Stimulated activated CD4-positive, alpha-beta T cell treated with anti-CD3 and anti-CD28 coated beads, Interleukin-2, amount 100 ng/mL, for 4 hours (primary cell): ENCODE measurements around the gene MRGPRF.

Experiments used
- DNase-seq: peaks from one replicate; pipeline ENCODE4 v3.0.0-alpha.2; 2020; ENCODE audit warnings: low read depth

Gene MRGPRF

DNA sequence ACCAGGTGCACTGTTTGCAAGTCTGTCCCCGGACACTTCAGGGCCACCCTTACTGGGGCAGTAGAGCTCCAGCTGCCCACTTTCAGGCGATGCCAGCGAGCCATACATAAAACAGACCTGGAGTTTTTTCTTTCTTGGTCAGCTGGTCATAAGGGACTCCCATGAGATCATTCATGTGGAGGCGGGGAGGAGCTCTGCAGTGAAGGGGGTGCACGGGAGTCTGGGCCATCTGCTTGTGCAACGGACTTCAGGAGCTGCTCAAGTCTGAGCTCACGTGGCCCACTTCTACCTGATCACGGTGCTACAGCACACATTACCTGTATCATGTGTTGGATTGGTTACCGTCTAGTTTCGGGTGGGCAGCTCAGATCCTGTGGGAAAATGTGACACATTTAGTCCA is 9.2 kb upstream of the MRGPRF start:
- DNase-seq, result no peak

DNA sequence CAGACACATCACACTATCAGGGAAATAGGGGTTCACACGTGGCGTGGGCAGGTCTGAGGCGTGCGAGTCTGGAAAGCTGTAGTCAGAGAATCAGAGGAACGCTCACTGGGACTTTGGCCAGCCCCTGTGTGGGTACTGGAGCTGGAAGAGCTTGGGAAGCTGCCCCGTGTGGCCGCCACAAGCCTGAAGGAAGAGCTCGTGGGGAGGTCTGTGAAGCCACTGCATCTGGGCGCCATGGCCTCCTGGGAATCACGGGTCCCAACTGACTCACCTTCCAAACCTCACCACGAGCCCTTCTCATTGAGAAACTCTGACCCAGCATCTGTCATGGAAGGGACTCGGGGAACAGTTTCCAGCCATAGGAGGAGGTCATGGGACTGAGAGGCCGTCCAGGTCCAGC is 5.9 kb upstream of the MRGPRF start:
- DNase-seq, result no peak

DNA sequence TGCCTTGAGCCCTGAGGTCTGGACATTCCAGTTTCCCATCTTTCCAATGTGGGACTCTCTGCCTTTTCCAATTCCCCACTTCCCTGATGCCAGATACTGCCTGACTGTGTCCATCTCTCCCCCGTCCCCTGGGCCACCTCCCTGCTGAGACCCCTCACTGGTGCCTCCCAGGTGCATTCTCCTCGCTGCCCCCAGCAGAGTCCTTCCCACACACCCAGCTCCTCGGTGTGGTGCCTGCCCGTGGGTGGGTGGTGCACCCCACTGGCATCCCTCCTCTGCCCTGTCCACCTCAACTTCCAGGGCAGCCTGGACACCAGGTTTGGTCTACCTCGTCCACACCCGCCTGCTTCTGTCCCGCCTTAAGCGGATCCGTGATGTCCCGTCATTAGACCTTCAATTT is 4.9 kb upstream of the MRGPRF start:
- no peak for DNase-seq

DNA sequence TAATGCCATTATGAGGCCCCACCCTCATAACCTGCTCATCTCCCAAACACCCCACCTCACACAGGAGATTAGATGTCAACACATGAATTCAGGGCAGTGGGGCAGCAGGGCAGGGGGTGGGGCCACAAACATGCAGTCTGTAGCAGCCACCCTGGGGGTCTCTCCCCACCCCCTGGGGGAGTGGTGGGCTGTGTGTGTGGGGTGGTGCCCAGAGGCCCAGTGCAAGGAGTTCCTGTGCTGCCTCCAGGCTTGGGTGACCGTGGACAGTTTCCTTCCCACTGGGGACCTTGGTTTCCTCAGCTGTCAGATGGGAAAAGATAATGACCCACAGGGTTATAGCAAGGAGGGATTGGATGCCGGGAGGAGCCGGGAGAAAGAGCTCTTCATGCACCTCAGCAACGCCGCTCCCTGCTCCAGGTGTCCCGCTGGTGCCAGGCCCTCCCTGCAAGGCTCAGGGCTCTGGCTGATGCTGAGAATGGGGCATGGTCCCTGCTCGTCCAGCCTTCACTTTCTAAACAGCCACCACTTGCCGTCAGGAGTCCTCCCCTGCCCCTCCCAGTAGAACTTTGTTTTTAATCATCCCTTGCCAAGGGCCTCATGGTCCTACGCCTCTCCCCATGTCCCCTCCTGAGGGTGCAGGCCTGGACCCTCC is 2.0 kb upstream of the MRGPRF start:
- no peak for DNase-seq

DNA sequence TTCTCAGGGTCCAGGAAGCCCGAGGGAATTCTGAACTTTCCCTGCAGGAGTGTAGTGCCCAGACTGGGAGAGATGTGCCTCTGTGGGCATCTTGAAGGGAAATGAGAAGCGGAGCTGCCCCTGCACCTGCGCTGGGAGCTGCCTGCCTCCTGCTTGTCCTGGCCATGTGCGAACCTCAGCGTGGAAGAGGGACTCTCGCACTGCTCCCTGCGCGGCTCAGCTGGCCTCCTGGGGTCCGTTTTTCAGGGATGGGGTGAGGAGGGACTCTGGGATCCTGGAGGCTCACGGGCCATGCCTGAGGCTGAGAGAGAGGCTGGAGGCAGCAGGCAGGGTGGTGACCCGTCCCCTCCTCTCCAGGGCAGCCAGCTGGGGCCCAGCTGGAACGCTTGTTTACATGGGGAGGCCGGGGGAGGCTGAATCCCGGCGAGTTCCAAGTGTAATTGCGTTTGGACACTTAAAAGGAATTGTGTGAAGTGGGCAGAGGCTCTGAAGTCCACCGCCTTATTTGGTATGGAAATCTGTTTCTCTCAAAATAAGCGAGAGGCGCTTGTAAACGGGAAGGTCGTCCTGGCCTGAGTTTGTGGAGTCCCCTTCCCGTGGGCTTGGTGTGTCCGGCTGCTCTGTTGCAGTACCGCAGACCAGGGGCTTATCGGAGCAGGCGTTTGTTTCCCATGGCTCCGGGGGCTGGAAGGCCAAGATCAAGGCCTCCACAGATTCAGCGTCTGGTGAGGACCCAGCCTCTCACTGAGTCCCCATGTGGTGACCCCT is 1.2 kb upstream of the MRGPRF start:
- DNase-seq, result no peak

DNA sequence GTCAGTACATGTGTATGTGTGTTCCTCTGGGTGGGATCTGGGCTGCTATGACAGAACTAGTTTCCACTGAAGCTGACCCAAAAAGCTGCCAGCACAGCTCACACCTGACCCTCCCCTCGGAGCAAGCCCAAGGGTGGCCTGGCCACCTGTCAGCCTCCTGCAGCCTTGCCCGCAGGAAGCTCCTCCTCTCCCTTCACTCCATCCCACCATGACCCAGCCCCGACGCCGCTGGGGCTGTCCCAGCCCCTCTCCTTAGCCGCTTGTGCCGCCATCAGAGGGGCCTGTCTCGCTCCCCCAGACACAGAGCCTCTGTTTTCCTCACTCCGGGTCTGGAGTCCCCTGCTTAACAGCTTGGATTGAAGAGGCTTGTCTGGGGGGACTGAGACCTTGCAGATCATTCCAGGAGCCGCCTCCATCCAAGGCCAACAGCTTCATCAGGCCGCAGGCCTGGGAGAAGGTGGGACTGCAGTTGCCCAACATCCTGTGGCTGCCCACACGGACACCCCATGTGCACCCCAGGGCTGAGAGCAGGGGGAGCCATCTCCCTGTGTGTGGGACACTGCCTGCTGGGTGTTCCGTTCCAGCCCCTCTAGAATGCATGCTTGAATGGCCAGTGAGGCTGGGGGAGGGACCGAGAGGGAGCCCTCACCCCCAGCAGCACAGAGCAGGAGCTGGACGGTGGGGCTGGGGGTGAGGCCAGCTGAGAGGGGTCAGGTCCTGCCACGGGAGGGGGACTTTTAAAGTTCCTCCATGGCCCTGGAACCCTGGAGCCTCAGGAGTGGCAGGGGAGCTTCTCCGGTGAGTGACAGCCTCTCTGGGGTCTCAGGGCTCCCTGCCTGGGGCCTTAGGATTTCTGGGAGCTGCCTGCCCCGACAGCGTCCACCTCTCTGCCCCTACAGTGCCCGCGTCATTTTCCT is 696 bp downstream of the MRGPRF start:
- DNase-seq, result no peak

DNA sequence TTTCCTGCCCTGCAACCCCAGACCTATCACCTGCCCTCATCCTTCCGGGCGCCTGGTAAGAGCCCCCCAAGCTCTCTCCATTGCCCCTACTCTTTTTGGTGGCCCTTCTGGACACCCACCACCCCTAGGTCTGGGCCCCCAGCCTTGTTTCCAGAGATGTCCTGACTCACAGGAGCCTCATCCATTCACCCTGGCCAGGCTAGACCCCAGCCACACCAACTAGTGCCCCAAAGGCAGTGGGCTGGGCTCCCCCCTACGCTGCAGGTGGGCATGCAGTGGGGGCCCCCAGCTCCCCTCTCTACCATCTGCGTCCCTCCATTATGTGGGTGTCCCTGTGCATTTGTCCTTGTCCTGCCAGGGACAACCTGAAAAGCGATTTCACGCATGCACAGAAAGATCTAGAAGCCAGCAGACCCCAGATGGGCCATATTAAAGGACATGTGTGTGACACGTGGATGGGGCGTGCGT is 1.4 kb downstream of the MRGPRF start:
- no peak for DNase-seq

DNA sequence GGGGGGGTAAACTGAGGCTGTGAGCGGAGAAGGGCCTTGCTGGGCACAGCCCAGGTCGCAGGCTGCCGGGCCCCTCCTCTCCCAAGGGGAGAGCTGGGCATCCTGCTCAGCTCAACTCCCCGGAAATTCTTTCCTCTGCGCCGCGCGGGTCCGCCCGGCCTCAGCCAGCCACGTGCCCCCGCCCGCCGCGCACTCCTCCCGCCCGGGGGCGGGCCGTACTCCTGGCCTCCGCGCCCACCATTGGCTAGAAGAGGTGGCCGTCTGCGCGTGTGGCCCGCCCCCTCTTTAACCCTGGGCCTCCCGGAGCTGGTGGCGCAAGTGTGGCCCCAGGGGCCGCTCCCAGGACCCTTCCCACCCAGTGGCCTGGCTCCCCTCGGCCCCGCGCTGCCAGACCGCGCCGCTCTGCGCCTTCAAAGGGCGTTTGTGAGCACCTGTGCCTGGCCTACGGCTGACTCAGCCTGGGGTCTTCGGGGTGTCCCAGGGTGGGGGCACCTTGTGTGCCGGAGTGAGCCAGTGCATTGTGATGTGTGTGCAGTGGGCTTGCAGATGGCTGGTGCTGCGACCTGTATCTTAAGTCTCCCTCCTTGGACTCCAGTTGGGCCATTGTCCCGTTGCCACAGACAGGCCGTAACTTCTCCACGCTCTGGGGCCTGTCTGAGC is 2.0 kb downstream of the MRGPRF start:
- DNase-seq, result peak; percentile 3

DNA sequence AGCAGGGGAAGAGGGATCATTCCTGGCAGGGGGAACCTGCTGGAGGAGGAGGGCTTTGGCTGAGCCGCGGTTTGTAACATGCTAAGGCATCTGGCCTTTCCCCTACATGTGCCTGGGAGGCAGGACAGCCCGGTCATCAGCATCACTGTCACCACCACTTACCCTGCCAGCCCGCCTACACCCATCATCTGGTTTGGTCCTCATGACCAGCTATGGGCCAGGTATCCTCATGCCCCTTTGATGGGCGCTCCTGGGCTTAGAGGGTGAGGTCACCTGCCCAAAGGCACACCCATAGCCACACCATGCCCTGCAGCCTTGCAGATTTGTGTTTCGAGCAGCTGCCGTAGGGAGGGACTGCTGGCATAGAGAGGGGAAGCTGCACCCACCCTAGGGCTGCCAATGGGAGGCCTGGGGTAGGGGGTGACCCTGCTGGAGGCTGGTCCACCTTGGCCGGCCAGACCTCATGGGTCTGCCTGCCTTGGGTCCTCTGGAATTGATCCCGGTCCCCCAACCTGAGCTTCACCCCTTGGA is 2.6 kb downstream of the MRGPRF start:
- no peak for DNase-seq

DNA sequence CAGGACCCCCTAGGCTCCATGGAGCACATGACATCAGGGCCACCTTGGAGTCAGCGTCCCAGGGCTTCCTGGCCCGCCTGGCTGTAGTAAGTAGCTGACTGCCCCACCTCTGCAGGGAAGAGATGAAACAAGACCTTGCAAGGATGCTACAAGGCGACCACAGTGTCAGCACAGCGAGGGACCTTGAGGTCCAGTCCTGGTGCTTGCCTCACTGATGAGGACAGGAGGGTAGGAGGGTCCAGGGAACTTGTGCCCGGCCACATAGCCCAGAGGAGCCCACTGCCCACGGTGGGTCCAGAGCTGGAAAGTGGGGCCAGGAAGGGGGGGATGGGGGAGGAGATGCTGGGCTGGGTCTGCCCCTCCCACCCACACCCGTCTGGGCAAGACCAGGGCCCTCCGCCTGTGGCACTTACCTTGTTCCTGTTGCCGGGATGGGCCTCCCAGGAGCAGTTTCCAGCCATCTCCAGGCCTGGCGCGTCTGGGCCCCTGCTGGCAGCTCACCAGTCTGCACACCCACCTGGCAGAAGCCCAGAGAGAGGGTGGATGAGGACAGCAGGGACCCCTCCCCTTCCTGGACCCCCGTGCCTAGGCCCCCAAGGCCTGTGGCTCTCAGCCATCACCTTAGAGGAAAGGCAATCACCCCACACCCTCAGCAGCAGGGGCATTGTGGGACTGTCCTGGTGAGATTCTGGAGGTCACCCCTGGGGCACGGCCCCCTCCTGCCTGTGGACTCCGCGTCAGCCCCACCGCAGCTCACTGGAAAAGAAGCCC is 3.4 kb downstream of the MRGPRF start:
- no peak for DNase-seq

DNA sequence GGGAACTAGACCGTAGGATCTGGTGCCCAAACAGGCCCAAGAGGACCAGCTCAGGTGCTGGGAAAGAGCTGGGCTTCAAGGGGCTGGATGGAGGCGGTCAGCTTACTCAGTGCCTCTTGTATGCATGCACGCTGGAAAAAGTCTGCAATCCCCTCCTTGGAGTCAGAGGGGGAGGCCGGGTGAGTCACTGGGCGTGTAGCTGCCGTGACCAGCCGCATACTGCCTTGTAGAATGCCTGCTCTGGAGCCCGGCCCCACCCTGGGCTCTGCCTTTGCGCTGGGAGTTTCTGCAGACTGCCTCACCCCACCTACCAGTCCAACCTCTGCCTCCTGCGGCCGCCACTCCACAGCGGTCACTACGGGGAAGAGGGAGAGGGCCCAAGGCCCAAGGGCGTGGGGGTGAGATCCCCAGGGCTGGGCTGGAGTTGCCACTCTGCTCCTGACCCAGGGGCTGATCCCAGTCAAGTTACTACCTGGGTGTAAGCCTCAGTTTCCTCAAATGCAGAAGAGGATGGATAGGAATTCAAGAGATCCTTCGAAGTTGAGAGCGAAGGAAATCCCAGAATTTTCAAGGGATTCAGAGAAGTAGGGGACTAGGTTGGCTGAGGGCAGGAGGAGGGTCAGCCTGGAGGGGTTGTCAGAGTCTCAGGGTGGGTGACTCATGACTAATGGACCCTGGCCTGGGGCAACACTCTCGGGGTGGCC is 4.2 kb downstream of the MRGPRF start:
- no peak for DNase-seq

DNA sequence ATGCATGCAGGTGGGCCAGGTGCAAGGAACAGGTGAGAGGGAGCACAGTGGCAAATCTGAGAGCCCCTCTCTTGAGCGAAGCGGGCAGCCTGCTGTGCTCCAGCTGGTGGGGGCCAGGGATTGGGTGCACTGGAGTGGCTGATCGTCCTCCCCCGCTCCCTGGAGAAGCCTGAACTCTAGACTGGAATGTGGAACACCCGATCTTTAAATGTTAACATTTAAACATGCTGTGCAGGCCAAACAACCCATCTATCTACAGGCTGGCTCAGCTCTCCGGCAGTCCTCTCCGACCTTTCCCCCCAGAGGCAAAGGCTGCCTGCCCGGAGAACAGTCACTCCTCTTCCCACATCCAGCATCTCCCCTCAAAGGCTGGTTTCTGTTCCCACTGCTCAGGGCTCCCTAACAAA is 5.1 kb downstream of the MRGPRF start:
- DNase-seq, result no peak

DNA sequence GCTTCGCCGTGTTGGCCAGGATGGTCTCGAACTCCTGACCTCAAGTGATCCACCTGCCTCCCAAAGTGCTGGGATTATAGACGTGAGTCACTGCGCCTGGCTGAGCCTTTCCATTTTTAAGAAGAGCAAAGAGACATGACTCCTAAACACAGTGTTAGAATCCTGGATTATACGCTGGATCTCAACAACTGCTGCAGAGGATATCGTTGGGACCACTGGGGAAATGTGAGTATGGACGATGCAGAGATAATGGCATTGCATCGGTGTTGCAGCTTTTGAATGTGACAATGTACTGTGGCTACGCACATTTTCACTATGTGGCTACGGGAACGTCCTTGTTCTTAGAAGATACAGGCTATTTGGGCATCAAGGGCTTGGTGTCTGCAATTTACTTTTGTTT is 6.2 kb downstream of the MRGPRF start:
- DNase-seq, result no peak

DNA sequence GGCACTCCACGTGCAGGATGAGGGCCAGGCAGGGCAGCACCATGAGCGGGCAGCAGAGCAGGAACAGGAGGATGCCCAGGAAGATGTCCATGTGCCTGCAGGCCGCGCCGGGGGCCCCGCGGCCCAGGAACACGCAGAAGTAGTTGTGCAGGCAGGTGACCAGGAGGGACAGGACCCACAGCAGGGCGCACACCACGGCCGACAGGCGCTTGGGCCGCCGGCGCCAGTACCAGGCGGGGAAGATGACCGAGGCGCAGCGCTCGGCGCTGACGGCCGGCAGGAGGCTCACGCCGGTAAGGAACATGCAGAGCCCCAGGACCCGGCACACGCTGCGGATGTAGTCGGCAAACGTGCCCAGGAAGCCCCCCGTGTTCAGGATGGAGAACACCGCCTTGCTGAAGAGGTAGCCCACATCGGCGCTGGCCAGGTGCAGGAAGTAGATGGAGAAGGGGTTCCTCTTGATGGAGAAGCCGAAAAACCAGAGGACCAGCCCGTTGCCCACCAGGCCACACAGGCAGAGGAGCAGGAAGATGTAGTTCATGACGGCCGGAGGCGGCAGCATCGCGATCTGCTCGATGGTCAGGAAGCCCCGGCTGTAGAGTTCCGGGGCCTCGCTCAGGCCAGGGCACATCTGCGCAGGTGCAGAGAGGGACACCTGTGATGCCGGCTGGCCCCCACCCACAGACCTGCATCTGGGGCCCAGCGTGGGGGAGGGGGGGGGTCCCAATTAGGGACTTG is 7.2 kb downstream of the MRGPRF start:
- DNase-seq, result no peak

DNA sequence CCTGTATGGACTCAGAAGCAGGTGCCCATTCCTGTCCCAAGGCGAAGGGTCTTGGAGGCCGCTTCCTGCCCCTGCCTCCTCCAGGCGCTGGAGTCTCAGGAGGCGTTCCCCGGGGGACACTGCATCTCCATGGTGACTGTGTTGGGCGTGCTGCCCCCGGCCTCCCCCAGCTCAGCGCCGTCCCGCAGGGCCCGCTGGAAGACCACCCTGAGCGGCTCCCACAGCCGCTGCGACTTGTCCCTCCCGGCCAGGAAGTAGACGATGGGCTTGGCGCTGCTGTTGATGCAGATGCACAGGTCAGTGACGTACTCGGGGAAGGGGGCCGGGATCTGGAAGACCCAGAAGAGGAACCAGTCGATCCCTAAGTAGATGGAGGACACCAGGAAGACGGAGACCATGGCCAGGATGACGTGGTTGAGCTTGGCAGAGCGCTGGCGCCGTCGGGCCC is 7.8 kb downstream of the MRGPRF start:
- DNase-seq, result no peak

DNA sequence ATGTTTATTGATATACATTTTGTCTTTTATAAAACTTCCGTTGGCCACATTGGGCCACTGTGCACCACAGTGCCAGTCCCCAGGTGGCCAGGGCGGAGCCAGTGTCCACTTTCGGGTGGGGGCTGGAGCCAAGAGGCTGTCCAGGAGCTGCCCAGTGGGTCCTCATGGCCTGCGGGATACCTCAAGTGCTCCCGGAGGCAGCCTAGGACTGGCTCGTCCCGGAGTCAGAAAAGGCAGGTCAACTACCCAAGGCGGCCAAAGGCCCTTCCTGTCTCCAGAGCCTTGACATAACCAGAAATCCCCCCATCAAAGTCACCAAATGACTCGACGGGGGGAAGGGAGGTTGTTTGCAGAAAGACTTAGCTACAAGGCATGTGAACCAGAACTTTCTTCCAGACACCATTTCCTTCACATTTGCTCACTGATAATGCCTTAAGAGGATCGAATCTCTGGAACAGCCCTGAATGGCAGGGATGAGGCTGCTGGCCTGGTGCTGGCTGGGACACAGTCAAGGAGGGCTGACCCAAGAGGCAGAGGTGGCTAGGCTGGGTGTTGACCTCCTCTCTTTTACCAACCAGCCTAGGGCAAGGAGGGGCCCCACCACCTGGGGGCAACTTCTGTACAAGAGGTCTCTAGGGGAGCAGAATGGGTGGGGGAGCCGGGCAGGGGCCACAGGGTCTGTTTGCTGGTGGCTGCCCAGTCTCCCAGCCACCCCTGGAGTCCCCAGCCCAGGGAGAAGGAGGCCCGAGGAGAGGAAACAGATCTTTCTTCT is 8.4 kb downstream of the MRGPRF start:
- DNase-seq, result no peak

DNA sequence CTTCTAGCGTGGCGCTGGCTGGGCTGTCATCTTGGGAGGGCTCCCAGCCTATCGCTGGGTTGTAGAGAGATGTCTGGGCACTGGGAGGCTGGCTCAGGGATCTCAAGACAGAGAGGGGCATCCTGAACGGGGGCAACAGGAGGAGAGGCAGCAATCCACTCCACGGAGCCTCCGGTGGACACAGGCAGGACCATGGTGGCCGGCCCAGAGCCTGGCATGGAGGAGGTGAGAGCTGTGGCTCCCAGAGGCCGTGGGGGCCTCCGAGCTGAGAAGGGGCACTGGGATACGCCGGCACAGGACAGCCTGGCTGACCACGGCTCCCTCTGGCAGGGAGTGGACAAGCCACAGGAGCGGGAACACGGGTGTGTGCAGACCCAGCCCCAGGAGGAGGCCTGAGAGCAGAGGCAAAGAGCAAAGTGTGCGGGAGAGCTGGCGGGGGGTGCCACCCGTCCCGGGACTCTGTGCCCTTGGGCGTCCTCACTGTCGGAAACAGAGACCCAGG is 9.1 kb downstream of the MRGPRF start:
- DNase-seq, result no peak

DNA sequence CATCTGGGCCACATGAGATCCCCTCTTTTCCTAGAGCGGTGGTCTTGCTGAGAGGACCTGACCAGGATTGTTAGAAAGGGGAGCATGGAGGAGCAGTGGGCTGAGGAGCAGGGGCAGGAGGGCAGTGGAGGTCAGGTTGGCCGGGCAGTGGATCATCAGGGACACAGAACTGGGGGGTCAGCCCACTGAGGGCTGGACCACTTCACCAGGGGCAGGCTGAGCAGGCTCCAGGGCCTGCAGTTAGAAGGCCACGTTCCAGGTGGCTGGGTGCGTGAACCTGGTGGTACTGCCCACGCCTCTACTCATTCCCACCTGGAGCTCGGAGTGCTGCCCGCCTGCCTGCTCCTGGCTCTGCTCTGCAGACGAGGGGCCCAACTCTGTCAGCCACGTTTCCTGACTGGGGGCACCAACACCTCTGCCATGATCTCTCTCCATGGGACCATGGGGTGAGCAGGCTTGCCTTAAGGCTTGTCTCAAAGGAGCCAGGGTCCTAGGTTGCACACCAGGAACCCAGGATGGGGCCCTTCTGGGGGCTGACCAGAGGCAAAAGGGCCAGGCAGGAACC is 9.7 kb downstream of the MRGPRF start:
- DNase-seq, result no peak
